ENCODE measurements around the gene CXCL8.

GRCh38 chr4:73752424-73752823 lies 12.1 kb downstream of the CXCL8 start:
- no peak for TF ChIP-seq CTCF (conservative IDR thresholded peaks at IDR 0.05; ENCODE audit: low read length)
- TF ChIP-seq EZH2phosphoT487 (IDR thresholded peaks at IDR 0.05; ENCODE audit: borderline replicate concordance) = no peak
